ENCODE data around the gene C19orf12.

GRCh38 chr19:29694161-29694560, 20.9 kb downstream of the C19orf12 start:
- no peak for TF ChIP-seq CTCF (conservative IDR thresholded peaks at IDR 0.05; ENCODE audit: low read depth in 2 of 2)
- no peak for TF ChIP-seq POLR2AphosphoS5 (IDR thresholded peaks at IDR 0.05; ENCODE audit: low read depth)
- TF ChIP-seq REST (IDR thresholded peaks at IDR 0.05; ENCODE audit: unreplicated experiment), result no peak
- TF ChIP-seq EZH2 (IDR thresholded peaks at IDR 0.05; ENCODE audit: low read depth, unreplicated experiment), result no peak
- no peak for TF ChIP-seq CREB1 (CRISPR knock-in tag; IDR thresholded peaks at IDR 0.05; ENCODE audit: low read depth)
- TF ChIP-seq JUNB (IDR thresholded peaks at IDR 0.05; ENCODE audit: unreplicated experiment), result no peak
- TF ChIP-seq EZH2phosphoT487 (IDR thresholded peaks at IDR 0.05; ENCODE audit: unreplicated experiment), result no peak
- TF ChIP-seq, protein P1, sequence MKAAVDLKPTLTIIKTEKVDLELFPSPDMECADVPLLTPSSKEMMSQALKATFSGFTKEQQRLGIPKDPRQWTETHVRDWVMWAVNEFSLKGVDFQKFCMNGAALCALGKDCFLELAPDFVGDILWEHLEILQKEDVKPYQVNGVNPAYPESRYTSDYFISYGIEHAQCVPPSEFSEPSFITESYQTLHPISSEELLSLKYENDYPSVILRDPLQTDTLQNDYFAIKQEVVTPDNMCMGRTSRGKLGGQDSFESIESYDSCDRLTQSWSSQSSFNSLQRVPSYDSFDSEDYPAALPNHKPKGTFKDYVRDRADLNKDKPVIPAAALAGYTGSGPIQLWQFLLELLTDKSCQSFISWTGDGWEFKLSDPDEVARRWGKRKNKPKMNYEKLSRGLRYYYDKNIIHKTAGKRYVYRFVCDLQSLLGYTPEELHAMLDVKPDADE (IDR thresholded peaks at IDR 0.05), result no peak
- TF ChIP-seq ZNF331 (CRISPR knock-in tag; IDR thresholded peaks at IDR 0.05; ENCODE audit: low read depth), result no peak
- TF ChIP-seq ZNF462 (CRISPR knock-in tag; IDR thresholded peaks at IDR 0.05), result no peak
- no peak for TF ChIP-seq STAT1 (IDR thresholded peaks at IDR 0.05; ENCODE audit: unreplicated experiment)
- TF ChIP-seq NANOG (IDR thresholded peaks at IDR 0.05; ENCODE audit: borderline replicate concordance), result no peak
- TF ChIP-seq ZNF114 (CRISPR knock-in tag; IDR thresholded peaks at IDR 0.05), result no peak
